HG02852 (cell line): ENCODE measurements around the gene MUC12.
"Not testable (repeated sequence)": the region's sequence is repeated elsewhere in the genome, so short reads cannot be mapped to it uniquely, and the experiment has no call there.

Source experiments
- ATAC-seq: cut with Tn5 transposase; IDR thresholded peaks from one replicate; pipeline ENCODE4 v1.9.1; 2021; ENCODE audit warnings: mild to moderate bottlenecking, moderate library complexity; ENCODE audit not compliant: unreplicated experiment

The MUC12 gene

GRCh38 chr7:101060992-101061391, 91.6 kb downstream of the MUC12 start:
- no peak for ATAC-seq

- ATAC-seq, result not testable (repeated sequence)
Measured at GRCh38 chr7:101064176-101064550, 94.8 kb downstream of the MUC12 start.

- not testable (repeated sequence) for ATAC-seq
Measured at GRCh38 chr7:101065162-101065561, 95.8 kb downstream of the MUC12 start.

GRCh38 chr7:101066141-101066832, 96.9 kb downstream of the MUC12 start:
- no peak for ATAC-seq

- no peak for ATAC-seq
Measured at GRCh38 chr7:101066833-101067177, 97.4 kb downstream of the MUC12 start.

- no peak for ATAC-seq
Measured at GRCh38 chr7:101068401-101068800, 99.0 kb downstream of the MUC12 start.
